PC-9 (cell line): ENCODE measurements around the gene RTN4R. TPM values are rescaled to one million over a fixed set of nuclear protein-coding genes. Genes with fewer than 3 reads are reported as not detected.

ENCODE experiments used
- BruUV-seq: library from RNA; stranded (reverse); fragments of 400-500 nt; replicated peaks from 2 replicates; lab custom pipeline; 2021; lab: Mats Ljungman, UMichigan
- CTCF ChIA-PET: fragments of 300-600 bp; sonication (Branson Sonifier 250); formaldehyde crosslinking; loops from one replicate; lab custom pipeline; 2022; ENCODE audit warnings: antibody characterized with exemption; lab: Charles Lee
- POLR2A ChIA-PET: fragments of 300-600 bp; sonication (Branson Sonifier 250); formaldehyde crosslinking; loops from one replicate; lab custom pipeline; 2022; ENCODE audit warnings: antibody characterized with exemption; ENCODE audit not compliant: unreplicated experiment; lab: Charles Lee
- DNase-seq, 2 experiments: peaks; one replicate each; pipeline versions ENCODE4 v3.0.0 to v3.0.0-alpha.2; 2015 to 2022; ENCODE audit warnings: mixed read lengths in 1 of 2
- H2AFZ ChIP-seq: fragments of 200-600 bp; sonication (generic); 2 replicates; pipeline ENCODE4 v1.8.1; 2017; ENCODE audit warnings: antibody characterized with exemption
- H3F3A ChIP-seq: fragments of 200-600 bp; sonication (generic); 2 replicates; pipeline ENCODE4 v1.8.1; 2017; ENCODE audit warnings: antibody characterized with exemption, mild to moderate bottlenecking, low read depth; ENCODE audit not compliant: insufficient read depth
- H3K27ac ChIP-seq: fragments of 200-600 bp; sonication (generic); 2 replicates; pipeline ENCODE4 v1.6.1; 2016; ENCODE audit warnings: mixed run types
- H3K27me3 ChIP-seq: fragments of 200-600 bp; sonication (generic); 2 replicates; pipeline ENCODE4 v1.6.1; 2016; ENCODE audit warnings: low read depth, mixed run types; ENCODE audit not compliant: insufficient read depth
- H3K36me3 ChIP-seq: fragments of 200-600 bp; sonication (generic); 2 replicates; pipeline ENCODE4 v1.6.1; 2016; ENCODE audit warnings: low read depth, mixed run types
- H3K4me1 ChIP-seq: fragments of 200-600 bp; sonication (generic); replicated peaks from 2 replicates; pipeline ENCODE4 v1.6.1; 2016; ENCODE audit warnings: mixed run types; ENCODE audit not compliant: insufficient read depth
- H3K4me2 ChIP-seq: fragments of 200-600 bp; sonication (generic); 2 replicates; pipeline ENCODE4 v1.6.1; 2017; ENCODE audit warnings: mixed run types
- H3K4me3 ChIP-seq: fragments of 200-600 bp; sonication (generic); 2 replicates; pipeline ENCODE4 v1.6.1; 2016; ENCODE audit warnings: mixed run types
- H3K79me2 ChIP-seq: fragments of 200-600 bp; sonication (generic); 2 replicates; pipeline ENCODE4 v1.6.1; 2017; ENCODE audit warnings: low read depth, mixed run types
- H3K9me2 ChIP-seq: fragments of 200-600 bp; sonication (generic); 2 replicates; pipeline ENCODE4 v1.8.1; 2017; ENCODE audit warnings: mild to moderate bottlenecking; ENCODE audit not compliant: insufficient read depth
- H3K9me3 ChIP-seq: fragments of 200-600 bp; sonication (generic); 2 replicates; pipeline ENCODE4 v1.8.1; 2016; ENCODE audit warnings: low read depth; ENCODE audit not compliant: insufficient read depth
- H4K20me1 ChIP-seq: fragments of 200-600 bp; sonication (generic); 2 replicates; pipeline ENCODE4 v1.8.1; 2017; ENCODE audit not compliant: insufficient read depth
- EZH2 ChIP-seq: fragments of 200-600 bp; sonication (generic); IDR thresholded peaks from 2 replicates; pipeline ENCODE4 v1.8.0; 2017; ENCODE audit warnings: antibody characterized with exemption, low read depth
- intact Hi-C: fragments of 100-400 bp; cut with micrococcal nuclease; formaldehyde crosslinking; loops from one replicate; pipeline ENCODE4 v1.10.0; 2022; ENCODE audit not compliant: unreplicated experiment
- total RNA-seq: library from RNA; stranded (reverse); gene quantifications from 2 replicates; pipeline ENCODE4 v1.2.3, GENCODE V29; 2021
- TF ChIP-seq, protein P1 (sequence below): fragments of 200-600 bp; sonication (generic); conservative IDR thresholded peaks from 2 replicates; pipeline ENCODE4 v1.6.1; 2017; ENCODE audit warnings: mixed run types, antibody characterized with exemption, mild to moderate bottlenecking, moderate library complexity

RTN4R gene
- total RNA-seq, 1 experiment from 2014 or later: 5.0 TPM

DNA sequence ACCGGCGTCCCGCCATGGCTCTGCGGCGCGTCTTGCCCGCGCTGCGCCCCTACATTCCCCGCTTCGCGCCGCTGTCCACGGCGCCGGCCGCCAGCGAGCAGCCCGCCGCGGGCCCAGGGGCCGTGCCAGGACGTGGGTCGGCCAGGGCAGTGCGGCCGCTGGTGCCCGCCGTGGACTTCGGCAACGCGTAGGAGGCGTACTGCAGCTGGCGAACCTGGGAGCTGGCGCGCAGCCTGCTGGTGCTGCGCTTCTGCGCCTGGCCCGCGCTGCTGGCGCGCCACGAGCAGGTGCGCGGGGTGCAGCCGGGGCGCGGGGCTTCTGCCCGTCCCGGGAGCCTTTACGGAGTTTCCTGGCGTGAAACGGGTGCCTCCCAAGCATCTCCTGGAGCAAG is 31.6 kb upstream of the RTN4R start:
- H3F3A ChIP-seq: no peaks in the 10 kb centered on the region; the same call in 1 of the 2 replicates
- H3K27me3 ChIP-seq: no peaks in the 10 kb centered on the region
- BruUV-seq: no TSS peak
- peak overlapping the region; percentile 85 for H3K4me2 ChIP-seq
- CTCF ChIA-PET: no interaction called here
- H3K27ac ChIP-seq: no peak overlapping the region
- H3K9me2 ChIP-seq: no peaks in the 10 kb centered on the region
- no peaks in the 10 kb centered on the region for H4K20me1 ChIP-seq
- intact Hi-C loops: loop anchor here (10.0 kb wide), 1 partner anchor 155 kb away; no protein-coding TSS in a partner anchor
- POLR2A ChIA-PET: no interaction called here
- H3K4me1 ChIP-seq: no peaks in the 10 kb centered on the region
- no peaks in the 10 kb centered on the region for H3K9me3 ChIP-seq
- H2AFZ ChIP-seq: no peak overlapping the region
- TF ChIP-seq, protein P1, sequence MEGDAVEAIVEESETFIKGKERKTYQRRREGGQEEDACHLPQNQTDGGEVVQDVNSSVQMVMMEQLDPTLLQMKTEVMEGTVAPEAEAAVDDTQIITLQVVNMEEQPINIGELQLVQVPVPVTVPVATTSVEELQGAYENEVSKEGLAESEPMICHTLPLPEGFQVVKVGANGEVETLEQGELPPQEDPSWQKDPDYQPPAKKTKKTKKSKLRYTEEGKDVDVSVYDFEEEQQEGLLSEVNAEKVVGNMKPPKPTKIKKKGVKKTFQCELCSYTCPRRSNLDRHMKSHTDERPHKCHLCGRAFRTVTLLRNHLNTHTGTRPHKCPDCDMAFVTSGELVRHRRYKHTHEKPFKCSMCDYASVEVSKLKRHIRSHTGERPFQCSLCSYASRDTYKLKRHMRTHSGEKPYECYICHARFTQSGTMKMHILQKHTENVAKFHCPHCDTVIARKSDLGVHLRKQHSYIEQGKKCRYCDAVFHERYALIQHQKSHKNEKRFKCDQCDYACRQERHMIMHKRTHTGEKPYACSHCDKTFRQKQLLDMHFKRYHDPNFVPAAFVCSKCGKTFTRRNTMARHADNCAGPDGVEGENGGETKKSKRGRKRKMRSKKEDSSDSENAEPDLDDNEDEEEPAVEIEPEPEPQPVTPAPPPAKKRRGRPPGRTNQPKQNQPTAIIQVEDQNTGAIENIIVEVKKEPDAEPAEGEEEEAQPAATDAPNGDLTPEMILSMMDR: no peak
- no peak for TF ChIP-seq EZH2
- no peak for DNase-seq
- H3K36me3 ChIP-seq: no peaks in the 10 kb centered on the region
- H3K79me2 ChIP-seq: no peaks in the 10 kb centered on the region
- H3K4me3 ChIP-seq: peak overlapping the region; percentile 57; the same call in 1 of the 2 replicates

DNA sequence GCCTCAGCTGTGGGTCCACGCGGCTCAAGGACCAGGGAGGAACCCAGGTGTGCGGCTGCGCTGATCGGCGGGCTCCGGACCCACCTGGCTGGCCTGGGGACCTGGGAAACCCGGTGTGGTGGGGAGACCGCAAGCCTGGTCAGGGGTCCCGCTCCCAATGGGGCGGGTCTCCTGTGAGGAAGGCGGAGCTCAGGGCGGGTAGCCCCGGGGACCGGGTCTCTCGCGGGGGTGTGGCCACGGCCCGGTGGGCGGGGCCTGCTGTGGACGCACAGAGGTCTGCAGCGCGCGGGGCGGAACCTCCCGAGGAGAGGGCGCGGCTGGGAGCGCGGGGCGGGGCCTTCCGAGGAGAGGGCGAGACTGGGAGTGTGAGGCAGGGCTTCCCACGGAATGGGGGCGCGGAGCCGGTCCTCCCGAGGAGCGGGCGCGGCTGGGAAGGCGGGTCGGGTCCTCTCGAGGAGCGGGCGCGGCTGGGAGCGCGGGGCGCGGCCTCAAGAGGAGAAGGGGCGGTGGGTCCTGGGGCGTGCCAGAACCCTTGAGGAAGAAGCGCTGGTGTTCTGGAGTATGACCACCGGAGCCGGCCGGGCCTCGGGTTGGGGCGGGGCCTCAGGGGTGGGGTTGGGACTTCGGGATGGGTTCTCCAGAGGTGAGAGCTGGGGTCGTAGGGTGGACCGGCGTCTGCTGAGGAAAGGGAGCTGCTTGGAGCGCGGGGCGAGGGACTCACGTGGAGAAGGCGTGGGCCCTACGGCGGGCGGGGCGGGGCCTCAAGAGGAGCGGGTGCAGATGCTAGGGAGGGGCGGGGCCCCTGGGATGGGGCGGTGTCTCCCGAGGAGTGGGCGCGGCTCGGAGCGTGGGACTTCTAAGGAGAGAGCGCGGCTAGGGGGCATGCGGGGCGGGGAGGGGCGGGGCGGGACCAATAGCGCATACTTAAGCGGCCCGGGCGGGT is 31.0 kb upstream of the RTN4R start:
- H3K4me3 ChIP-seq: peak overlapping the region; percentile 57; the same call in 1 of the 2 replicates
- DNase-seq: peak; percentile 43 to 68
- H3K27me3 ChIP-seq: no peaks in the 10 kb centered on the region
- H3K4me1 ChIP-seq: no peaks in the 10 kb centered on the region
- no TSS peak for BruUV-seq
- H3K4me2 ChIP-seq: peak overlapping the region; percentile 85
- H3F3A ChIP-seq: no peaks in the 10 kb centered on the region; the same call in 1 of the 2 replicates
- H4K20me1 ChIP-seq: no peaks in the 10 kb centered on the region
- ChIA-PET POLR2A (interaction anchor here (0.7 kb wide), 1 partner anchor 459 kb away, joined by 5 read pairs; no protein-coding TSS in a partner anchor), CTCF (no interaction called here)
- H3K9me3 ChIP-seq: no peaks in the 10 kb centered on the region
- peak overlapping the region; percentile 70 for H2AFZ ChIP-seq
- no peaks in the 10 kb centered on the region for H3K36me3 ChIP-seq
- intact Hi-C loops: loop anchor here (10.0 kb wide), 1 partner anchor 156 kb away; no protein-coding TSS in a partner anchor
- H3K27ac ChIP-seq: no peak overlapping the region
- TF ChIP-seq, protein P1: no peak
- TF ChIP-seq EZH2: no peak
- H3K9me2 ChIP-seq: no peaks in the 10 kb centered on the region
- no peaks in the 10 kb centered on the region for H3K79me2 ChIP-seq

DNA sequence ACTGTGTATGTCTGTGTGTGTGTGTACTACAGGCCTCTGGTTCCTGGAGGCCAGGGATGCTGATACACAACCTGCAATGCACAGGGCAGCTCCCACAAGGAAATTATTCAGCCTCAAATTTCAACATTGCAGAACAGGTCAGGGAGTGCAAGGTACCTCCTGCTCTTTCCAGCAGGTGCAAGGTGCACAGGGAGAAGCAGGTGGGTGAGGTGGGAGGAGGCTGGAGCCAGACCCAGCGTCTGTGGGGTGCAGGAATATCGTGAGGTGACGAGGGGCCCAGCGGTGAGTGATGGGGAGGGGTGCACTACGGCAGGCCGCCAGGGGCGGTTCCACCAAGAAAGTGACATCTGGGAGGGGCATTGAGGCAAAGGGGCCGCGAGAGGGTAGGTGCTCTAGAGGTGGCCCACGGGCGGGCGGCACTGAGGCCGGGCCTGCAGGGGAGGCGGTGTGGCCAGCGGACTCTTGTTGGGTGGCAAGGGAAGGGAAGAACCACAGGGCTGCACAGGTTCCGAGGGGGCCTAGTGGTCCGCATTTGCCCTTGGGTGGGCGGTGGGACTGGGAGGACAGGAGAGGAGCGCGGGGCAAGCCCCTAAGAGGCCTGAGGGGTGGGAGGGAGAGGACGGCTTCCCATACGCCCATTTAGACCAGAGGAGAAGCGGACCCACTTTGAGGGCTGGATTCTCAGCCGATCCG is 30.1 kb upstream of the RTN4R start:
- Histone ChIP-seq H4K20me1 (no peaks in the 10 kb centered on the region), H3K79me2 (no peaks in the 10 kb centered on the region), H2AFZ (no peak overlapping the region), H3K4me3 (no peak overlapping the region), H3K9me2 (no peaks in the 10 kb centered on the region), H3K9me3 (no peaks in the 10 kb centered on the region), H3K4me2 (no peak overlapping the region), H3K27ac (no peak overlapping the region), H3K27me3 (no peaks in the 10 kb centered on the region), H3K36me3 (no peaks in the 10 kb centered on the region), H3F3A (no peaks in the 10 kb centered on the region; the same call in 1 of the 2 replicates), H3K4me1 (no peaks in the 10 kb centered on the region)
- DNase-seq: no peak
- intact Hi-C loops: loop anchor here (10.0 kb wide), 1 partner anchor 157 kb away; no protein-coding TSS in a partner anchor
- CTCF ChIA-PET: no interaction called here
- BruUV-seq: no TSS peak
- no peak for TF ChIP-seq EZH2
- TF ChIP-seq, protein P1: no peak
- POLR2A ChIA-PET: interaction anchor here (0.7 kb wide), 1 partner anchor 458 kb away, joined by 5 read pairs; no protein-coding TSS in a partner anchor
